ENCODE results near the gene KCNT2.

KCNT2 gene

DNA sequence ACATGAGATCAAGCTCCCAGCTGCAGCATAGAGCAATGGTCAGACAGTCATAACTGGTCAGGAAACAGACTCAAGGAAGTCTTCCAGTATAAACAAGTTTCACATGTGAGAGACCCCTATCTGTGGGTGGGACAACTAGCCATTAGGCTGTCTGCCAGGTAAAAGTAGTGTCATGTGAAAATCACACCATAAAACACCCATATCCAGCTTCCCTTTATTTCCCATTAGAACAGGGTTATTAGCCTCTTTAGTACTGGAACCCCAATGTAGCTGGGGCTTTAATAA lies 426.7 kb downstream of the KCNT2 start:
- no peak for DNase-seq (ENCODE audit: low spot score)

DNA sequence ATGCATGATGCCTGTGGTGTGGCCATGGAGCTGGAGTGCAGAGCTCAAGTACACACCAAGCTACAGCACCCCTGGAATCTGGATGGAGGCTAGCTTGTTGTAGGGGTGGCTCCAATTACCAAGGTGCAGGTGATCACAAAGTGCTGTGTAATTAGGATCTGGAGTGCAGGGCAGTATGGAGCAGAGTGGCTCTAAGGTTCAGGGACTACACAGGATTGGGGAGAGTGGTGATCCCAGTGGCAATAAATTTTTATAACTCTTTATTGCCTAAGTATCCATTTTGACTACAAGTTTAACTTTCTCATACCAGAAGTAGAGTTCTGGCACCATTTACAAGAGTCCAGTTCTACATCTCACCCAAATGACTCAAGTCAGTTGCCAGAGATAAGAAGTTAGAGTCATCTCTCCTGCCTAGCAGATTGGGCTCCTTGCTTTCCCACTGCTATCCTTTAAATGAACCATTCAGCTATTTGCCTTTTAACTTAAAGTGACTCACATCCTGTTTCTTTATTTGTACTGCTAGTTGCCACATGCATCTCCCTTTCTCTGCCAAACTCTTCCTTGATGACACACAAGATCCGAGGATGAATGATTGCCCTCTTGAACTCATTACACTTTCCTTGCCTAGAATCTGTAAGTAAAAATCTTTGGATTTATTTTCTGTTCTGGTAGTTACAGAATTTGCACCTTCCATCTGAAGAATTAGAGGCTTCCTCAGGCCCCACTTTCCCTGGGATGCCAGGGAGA lies 427.2 kb downstream of the KCNT2 start:
- no peak for DNase-seq (ENCODE audit: low spot score)

DNA sequence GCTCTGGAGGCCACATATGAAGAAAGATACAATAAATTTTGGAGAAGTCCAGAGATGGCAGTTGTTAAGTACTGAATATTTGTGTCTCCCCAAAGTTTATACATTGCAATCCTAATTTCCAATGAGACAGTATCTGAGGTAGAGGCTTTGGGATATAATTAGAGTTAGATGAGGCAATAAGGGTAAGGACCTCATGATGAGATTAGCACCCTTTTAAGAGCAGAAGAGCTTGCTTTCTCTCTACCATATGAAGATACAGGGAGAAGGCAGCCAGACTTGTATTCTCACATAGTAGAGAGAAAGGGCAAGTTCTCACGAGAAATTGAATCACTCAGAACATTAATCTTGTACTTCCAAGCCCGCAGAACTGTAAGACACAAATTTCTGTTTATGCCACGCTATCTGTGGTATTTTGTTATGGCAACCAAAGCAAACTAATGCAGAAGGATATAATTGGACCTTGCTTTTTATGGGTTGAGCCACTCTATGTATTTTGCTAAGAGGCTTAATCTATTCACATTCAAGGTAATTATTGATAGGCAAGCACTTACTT lies 430.1 kb downstream of the KCNT2 start:
- no peak for DNase-seq (ENCODE audit: low spot score)
